ENCODE results near the gene STPG3. TPM values are rescaled to one million over a fixed set of nuclear protein-coding genes. Genes with fewer than 3 reads are reported as not detected.

Gene STPG3
- total and polyA plus RNA-seq, 2 of the 13 experiments (the other 11 are each of a cell fraction or from before 2014, with no cell fraction given): not detected

- TF ChIP-seq ZNF710 (CRISPR knock-in tag; IDR thresholded peaks at IDR 0.05; ENCODE audit: borderline replicate concordance) (no peak), SIX4 (CRISPR knock-in tag; IDR thresholded peaks at IDR 0.05) (no peak), ZXDC (CRISPR knock-in tag; IDR thresholded peaks at IDR 0.05) (no peak), NFKBIZ (CRISPR knock-in tag; IDR thresholded peaks at IDR 0.05) (no peak; the same call in 1 of the 2 replicates), HINFP (CRISPR knock-in tag; IDR thresholded peaks at IDR 0.05; ENCODE audit: low read depth) (no peak), NFYC (CRISPR knock-in tag; IDR thresholded peaks at IDR 0.05) (no peak), ZFP36L2 (CRISPR knock-in tag; IDR thresholded peaks at IDR 0.05) (peak; percentile 58; the same call in 1 of the 2 replicates), KLF15 (CRISPR knock-in tag; IDR thresholded peaks at IDR 0.05; ENCODE audit: borderline replicate concordance) (0 out of 2 replicates have a peak, but pooled peaks have one; percentile 53), ZNF253 (CRISPR knock-in tag; IDR thresholded peaks at IDR 0.05; ENCODE audit: borderline replicate concordance) (no peak), ZC3H4 (CRISPR knock-in tag; IDR thresholded peaks at IDR 0.05; ENCODE audit: borderline replicate concordance) (no peak), BCL6 (CRISPR knock-in tag; IDR thresholded peaks at IDR 0.05) (peak; percentile 51), MEIS2 (CRISPR knock-in tag; IDR thresholded peaks at IDR 0.05) (no peak; the same call in 1 of the 2 replicates), ZNF777 (CRISPR knock-in tag; IDR thresholded peaks at IDR 0.05) (peak; percentile 65), MXD1 (CRISPR knock-in tag; IDR thresholded peaks at IDR 0.05) (no peak; the same call in 1 of the 2 replicates), ZEB1 (IDR thresholded peaks at IDR 0.05; ENCODE audit: insufficient replicate concordance, low read depth) (peak; percentile 73), MAF1 (CRISPR knock-in tag; IDR thresholded peaks at IDR 0.05; ENCODE audit: borderline replicate concordance) (peak; percentile 87), SPEN (CRISPR knock-in tag; IDR thresholded peaks at IDR 0.05; ENCODE audit: low read depth) (peak; percentile 90), CEBPG (CRISPR knock-in tag; IDR thresholded peaks at IDR 0.05) (no peak), NFIC (IDR thresholded peaks at IDR 0.05; ENCODE audit: low read length) (no peak), JUNB (CRISPR knock-in tag; IDR thresholded peaks at IDR 0.05; ENCODE audit: borderline replicate concordance) (no peak), U2AF1 (optimal IDR thresholded peaks at IDR 0.05; ENCODE audit: low read depth, low read length) (peak; percentile 53)
These were observed 26.4 kb downstream of the STPG3 start, which contains the start of gene TOR4A (continued) for GRCh38 chr9:137277329-137278041.

All from HepG2 (cell line).